RWPE1 (cell line): ENCODE measurements around the gene KRTAP11-1.

Experiments
- CTCF ChIA-PET: fragments of 350-600 bp; sonication (Branson Sonifier 250); formaldehyde crosslinking; extraction: SDS; loops from one replicate; lab custom pipeline; 2021; lab: Yijun Ruan, JAX
- POLR2A ChIA-PET: fragments of 400-600 bp; formaldehyde crosslinking; extraction: SDS; loops from one replicate; lab custom pipeline; 2020; ENCODE audit warnings: antibody characterized with exemption; ENCODE audit not compliant: low non-redundant PET; lab: Yijun Ruan, JAX
- DNase-seq: peaks from one replicate; pipeline ENCODE4 v3.0.0; 2012; ENCODE audit warnings: low spot score
- H3K27ac ChIP-seq: fragments of 450-650 bp; 2 replicates; pipeline ENCODE4 v1.5.1; 2017
- TF ChIP-seq, protein P1 (sequence below): fragments of 450-650 bp; conservative IDR thresholded peaks from 2 replicates; pipeline ENCODE4 v1.5.1; 2017; ENCODE audit warnings: low read depth, mild to moderate bottlenecking

KRTAP11-1 gene

DNA sequence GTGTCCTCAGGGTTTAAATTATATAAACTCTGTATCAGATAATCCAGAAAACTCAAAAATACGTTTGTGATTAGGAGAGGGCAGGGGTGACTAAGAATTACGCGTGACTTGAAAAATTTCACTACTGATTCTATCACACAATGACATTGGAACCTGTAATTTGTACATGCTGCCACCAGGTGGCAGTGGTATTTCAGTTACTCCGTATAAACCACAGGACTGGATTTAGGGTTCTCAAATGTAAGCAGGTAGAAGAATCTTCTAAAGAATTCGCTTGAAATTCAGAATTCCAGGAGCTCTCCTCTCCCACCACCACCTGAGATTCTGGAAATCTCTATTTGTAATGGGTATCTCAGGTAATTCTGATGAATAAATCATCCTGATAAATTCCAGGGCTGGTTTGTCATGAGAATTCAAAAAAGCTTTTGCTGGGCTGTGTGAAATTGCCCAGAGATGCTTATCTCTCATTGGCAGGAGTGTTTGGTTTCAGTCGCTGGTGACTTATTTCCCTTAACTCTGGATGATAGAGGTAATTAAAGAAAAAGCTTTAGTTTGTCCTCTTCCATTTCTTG is 50.1 kb downstream of the KRTAP11-1 start:
- no peak overlapping the region for H3K27ac ChIP-seq
- TF ChIP-seq, protein P1, sequence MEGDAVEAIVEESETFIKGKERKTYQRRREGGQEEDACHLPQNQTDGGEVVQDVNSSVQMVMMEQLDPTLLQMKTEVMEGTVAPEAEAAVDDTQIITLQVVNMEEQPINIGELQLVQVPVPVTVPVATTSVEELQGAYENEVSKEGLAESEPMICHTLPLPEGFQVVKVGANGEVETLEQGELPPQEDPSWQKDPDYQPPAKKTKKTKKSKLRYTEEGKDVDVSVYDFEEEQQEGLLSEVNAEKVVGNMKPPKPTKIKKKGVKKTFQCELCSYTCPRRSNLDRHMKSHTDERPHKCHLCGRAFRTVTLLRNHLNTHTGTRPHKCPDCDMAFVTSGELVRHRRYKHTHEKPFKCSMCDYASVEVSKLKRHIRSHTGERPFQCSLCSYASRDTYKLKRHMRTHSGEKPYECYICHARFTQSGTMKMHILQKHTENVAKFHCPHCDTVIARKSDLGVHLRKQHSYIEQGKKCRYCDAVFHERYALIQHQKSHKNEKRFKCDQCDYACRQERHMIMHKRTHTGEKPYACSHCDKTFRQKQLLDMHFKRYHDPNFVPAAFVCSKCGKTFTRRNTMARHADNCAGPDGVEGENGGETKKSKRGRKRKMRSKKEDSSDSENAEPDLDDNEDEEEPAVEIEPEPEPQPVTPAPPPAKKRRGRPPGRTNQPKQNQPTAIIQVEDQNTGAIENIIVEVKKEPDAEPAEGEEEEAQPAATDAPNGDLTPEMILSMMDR = no peak; the same call in 1 of the 2 replicates
- POLR2A ChIA-PET = no interaction called here
- CTCF ChIA-PET = interaction anchor here (0.6 to 0.9 kb wide), 4 partner anchors 10 to 1509 kb away, joined by 3 read pairs; no protein-coding TSS in a partner anchor
- DNase-seq = no peak
